ENCODE results near the gene VLDLR.

- no peak for TF ChIP-seq CTCF (conservative IDR thresholded peaks at IDR 0.05; ENCODE audit: low read depth, low read length)
- no peak for TF ChIP-seq EZH2 (IDR thresholded peaks at IDR 0.05; ENCODE audit: low read length, unreplicated experiment)
- TF ChIP-seq EZH2phosphoT487 (IDR thresholded peaks at IDR 0.05; ENCODE audit: borderline replicate concordance, low read length), result no peak
Observed at GRCh38 chr9:2613730-2614271, 7.8 kb upstream of the VLDLR start.

All from PC-3 (cell line).